Hematopoietic multipotent progenitor cell treated with erythropoietin and hydrocortisone succinate and interleukin-3 and kit ligand, for 6 days (in vitro differentiated cells): ENCODE data around the gene FAM107B.
"Not testable (repeated sequence)": the region's sequence is repeated elsewhere in the genome, so short reads cannot be mapped to it uniquely, and the experiment has no call there.

Source experiments
- DNase-seq: peaks from one replicate; pipeline ENCODE4 v3.0.0-alpha.2; 2015

The FAM107B gene

DNA sequence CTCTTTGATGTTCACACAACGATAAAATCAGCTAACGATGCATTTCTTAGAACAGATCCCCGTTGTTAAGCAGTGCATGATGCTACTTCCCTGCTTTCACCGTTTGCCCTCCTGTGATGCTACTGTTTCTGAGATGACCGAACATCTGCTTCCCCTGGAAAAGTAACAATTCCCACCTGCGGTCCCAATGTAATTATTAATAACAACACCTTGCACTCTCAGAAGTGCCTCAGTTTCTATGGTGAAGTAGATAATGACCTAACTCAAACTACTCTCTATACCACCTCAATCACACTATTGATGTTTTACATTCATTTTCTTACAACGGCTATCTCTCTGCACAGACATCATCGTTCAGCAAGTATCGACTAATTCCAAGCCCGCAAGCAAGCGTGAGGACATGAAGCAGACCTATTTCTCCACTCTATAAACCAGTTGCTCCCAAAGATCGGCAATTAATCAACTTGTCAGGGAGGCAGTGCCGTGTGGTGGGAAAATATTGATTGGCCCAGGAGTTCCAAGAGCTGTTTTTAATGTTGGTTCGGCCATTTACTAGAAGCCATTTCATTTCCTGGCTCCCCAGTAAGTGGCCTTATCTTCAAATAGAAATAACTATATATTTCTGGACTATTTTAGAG is 42.7 kb downstream of the FAM107B start:
- DNase-seq = no peak

DNA sequence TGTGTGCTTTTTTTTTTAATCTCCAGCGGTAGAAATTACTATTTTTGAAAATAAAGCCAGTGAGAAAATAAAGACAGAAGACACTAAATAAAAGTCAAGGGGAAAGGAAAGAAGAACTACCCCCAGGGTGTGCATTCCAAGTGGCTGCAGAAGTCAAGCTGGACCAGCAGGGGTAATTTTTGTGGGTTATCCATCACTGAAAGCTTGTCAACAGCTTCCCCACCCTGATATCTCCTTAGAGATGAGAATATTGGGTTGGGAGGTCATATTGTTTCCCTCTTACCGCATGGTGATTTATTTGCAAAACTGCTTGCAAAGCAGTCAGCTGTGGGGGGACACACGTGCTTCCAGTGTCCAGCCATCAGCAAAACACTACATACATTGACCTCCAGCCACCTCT is 46.4 kb downstream of the FAM107B start:
- DNase-seq = no peak

DNA sequence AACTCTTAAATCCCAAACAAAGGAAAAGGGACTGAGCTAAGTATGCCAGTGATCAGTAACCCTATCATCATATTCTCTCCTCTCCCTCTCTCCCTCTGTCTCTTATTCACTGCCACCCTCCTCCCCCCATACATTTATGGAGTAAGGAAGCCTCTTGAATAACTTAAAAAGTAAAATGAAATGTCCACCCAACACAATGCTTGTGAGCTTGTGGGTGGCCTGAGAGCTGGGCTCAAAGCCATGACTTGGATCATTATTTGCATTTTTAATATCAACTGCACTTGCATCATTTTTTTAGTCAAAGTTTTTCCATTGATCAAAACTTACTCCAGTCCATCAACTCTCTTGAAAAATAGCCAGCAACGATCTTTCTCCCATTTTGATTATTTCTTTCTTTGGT is 46.8 kb downstream of the FAM107B start:
- DNase-seq = no peak

DNA sequence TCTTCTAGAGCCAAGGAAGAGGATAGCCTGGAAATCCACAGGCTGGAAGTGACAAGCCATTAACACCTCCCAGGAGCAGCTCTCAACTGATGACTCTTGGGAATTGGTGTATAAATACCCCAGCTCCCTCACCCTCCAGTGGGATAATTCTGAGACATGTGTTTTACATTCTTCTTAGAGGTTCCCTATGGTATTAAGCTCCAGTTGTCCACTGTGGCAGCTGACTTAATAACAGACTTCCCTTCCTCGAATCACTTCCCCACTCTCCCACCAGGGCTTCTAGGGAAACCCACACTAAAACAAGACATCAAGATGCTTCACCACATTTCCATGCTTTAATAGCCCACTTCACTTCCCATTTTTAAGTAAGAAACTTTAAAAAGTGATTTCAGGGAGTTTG is 47.2 kb downstream of the FAM107B start:
- DNase-seq = peak; percentile 6

DNA sequence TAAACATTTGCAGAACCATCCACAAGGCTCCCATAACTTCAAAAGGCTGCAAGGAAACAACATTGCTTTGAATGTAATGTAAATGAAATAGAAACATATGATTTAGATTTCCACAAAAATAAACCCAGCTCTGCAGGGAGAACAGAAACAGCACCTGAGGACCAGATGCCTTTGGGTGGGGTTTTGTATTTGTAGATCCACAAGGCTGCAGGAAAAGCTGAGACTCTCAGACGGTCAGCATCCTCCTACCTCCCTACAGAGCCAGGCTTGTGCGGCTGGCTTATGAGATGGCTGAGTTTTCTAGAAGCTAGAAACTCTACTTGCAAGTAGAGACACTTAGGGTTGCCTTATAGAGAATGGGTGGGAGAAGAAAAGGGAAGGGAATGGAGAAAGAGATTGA is 49.8 kb downstream of the FAM107B start:
- DNase-seq = no peak

DNA sequence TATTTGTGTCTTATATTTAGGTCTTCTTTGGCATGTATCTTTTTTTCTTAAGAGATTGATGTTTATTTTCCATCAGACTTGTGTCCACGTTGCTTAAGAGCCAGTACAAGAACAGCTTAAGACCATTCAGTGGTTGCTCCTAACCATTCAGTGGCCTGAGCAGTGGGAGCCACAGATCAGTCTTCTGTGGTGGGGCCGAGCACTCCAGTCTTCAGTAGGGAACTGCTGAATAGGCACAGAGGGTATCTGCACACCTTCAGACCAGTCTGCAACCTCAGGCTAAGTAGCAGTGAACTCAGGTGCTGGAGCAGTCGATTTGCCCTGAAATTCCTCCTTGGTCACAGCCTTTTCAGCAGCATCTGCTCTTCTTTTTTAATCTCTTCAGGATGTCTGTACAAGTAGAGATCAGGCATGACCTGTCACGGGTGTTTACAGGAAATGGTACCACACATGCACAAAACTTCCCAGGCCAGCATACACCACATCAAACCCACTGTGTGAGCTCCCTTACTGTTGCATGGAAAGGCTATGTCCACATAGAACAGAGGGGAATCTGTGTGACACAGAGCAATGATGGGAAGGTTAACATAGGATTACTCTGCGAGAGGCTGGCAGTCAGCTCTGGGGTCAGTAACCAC is 51.5 kb downstream of the FAM107B start:
- DNase-seq = no peak

DNA sequence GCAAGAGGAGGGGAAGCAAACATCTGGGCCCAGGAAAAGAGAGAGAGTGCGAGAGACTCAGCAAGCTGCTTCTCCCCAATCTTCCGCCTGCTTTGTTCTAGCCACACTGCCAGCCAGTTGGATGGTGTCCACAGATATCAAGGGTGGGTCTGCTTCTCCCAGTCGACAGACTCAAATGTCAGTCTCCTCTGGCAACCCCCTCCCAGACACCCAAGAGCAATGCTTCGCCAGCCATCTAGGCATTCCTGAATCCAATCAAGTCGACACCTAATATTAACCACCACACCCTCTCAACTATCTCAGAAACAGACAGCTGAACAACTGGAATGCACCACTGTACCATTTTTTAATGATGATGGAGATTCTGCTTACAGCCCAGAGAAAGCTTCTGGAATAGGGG is 57.1 kb downstream of the FAM107B start:
- DNase-seq = peak; percentile 48

DNA sequence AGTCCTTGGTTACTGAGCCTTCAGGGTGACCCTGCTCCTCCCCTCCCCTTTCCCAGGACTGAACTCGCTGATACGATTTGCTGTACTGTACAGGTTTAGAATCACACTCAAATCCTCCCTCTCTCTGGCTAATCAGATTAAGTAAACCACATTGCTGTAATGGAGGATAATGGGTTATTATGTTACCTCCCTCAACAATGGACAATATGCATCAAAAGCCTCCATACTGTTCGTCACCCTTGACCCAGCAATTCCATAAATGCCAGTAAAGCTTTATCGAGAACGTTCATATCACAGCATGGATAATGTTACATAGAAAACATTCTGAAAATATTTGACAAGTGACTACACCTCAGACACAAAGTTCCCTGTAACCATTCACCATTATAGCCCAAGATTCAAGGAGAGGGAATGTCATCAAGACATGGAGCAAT is 61.7 kb downstream of the FAM107B start:
- no peak for DNase-seq

DNA sequence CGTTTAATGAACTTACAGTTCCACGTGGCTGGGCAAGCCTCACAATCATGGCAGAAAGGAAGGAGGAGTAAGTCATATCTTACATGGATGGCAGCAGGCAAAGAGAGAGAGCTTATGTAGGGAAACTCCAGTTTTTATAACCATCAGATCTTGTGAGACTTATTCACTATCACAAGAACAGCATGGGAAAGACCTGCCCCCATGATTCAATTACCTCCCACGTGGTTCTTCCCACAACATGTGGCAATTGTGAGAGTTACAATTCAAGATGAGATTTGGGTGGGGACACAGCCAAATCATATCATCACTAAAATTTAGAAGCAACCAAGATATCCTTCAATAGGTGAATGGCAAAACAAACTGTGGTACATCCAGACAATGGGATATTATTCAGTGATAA is 65.4 kb downstream of the FAM107B start:
- DNase-seq = not testable (repeated sequence)

DNA sequence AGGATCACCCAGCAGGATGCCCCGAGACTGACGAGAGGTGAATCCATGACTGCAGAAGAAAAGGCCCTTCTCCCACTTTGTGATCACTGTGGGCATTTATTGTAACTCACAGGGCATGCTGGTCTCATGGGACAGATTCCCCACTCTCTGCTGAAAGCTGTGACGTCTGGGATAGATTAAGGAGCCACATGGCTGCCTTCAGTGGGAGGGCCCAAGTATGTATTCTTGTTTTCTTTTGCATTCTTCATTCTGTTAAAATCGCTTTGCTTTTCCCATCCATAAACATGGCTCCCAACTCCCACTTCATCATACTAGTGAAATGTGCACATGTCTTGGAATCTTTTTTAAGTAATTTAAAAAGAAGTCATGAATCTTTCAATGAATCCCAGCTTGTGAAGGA is 67.2 kb downstream of the FAM107B start:
- DNase-seq = no peak

DNA sequence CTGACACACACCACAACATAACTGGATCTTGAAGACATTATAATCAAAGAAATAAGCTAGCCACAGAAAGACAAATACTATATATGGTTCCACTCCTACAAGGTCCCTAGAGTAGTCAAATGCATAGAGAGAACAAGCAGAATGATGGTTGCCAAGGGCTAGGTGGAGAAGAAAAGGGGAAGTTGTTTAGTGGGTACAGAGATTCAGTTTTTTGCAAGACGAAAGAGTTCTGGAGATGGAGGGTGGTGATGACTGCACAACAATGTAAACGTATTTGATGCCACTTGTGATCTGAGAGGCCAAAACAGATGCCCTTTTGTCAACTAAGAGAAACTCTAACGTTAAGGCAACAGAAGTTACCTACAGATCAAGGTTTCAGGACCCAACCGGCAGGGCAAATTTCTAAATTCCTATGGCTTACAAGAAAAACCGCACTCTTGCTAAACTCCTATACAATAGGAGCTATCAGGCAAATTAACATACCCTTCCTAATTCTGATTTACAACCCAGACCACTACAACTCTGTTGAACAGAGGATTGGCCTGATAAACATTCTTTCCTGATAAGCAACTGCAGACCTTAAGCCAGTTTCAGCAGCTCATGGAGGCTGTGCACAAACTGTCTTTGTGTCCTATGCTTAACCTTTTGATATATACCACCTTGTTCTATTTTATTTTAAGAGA is 69.0 kb downstream of the FAM107B start:
- DNase-seq = peak; percentile 58

DNA sequence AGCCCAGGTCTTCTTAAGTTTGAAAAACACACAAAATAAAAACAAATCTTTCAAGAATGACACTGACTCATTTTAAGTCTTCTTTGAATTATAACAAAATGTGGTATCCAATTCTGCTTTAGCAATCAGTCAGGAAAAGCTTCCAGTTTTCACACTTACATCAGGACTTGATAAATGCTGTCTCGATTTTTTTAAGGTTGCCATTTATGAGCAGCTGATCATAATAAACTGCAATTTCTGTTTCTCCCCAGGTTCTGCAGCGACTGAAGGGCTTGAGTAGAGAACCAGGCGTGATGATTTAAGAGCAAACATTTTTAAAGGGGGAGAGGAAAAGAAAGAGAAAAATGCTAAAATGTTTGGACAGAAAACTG is 71.1 kb downstream of the FAM107B start:
- DNase-seq = no peak

DNA sequence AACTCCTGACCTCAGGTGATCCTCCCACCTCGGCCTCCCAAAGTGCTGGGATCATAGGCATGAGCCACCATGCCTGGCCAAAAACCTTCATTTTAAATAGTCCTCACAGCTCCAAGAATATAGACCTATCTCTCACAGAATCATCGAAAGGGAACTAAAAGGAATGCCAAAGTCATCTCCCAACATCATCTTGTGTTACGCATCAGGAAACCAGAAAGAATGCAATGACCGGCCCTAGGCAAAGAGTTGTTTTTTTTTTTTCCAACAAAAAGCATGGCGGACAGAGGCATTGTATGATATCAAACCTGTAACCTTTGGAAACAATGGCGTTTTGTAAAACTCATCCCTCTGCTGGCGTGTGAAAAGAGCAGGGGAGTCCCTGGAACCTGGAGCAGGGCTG is 73.2 kb downstream of the FAM107B start:
- no peak for DNase-seq

DNA sequence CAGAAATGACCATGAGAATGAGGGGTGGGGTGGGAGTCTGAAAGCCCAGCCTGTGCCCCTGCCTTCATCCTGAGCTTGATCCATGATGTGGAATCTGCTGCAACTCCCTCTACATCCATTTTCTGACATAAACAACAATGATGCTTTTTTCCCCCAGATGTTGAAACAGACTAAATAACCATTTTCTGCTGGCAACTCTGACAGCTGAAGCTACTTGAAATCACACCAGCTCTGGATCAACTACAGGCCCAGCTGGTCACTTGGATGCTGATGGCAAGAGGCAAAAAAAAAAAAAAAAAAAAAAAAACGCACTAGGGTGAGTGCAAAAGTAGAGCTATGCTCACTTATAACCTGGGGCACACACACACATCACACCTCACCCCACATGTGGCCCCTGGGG is 74.2 kb downstream of the FAM107B start:
- DNase-seq = no peak

DNA sequence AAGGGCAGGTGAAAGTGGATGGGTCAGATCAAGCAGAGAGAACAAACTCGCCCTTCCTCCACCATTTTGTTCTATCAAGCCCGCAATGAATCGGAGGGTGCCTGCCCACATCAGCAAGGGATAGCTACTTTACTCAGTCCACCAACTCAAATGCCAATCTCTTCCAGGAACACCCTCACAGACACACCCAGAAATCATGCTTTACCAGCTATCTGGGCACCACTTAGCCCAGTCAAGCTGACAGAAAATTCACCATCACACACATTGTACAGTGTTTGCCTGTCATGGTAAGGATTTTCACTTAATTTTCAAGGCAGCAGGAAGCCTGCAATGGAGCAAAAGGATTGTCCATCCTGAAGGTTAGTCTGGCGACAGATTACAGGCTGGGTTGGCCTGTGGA is 75.2 kb downstream of the FAM107B start:
- no peak for DNase-seq

DNA sequence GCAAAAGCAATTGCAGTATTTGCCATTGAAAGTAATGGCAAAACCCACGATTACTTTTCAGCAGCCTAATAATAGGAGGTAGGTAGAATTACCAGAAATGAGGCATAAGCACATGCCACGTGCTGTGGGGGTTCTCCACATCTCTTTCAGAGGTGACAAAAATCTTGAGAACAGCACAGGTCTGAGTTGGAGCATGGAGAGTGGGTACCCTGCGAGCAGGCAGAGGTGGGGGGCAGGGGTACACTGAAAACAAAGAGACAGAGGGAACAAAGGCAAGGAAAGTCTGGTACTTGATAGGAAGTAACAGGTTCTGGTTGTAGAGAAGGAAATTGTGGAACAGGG is 75.9 kb downstream of the FAM107B start:
- no peak for DNase-seq

DNA sequence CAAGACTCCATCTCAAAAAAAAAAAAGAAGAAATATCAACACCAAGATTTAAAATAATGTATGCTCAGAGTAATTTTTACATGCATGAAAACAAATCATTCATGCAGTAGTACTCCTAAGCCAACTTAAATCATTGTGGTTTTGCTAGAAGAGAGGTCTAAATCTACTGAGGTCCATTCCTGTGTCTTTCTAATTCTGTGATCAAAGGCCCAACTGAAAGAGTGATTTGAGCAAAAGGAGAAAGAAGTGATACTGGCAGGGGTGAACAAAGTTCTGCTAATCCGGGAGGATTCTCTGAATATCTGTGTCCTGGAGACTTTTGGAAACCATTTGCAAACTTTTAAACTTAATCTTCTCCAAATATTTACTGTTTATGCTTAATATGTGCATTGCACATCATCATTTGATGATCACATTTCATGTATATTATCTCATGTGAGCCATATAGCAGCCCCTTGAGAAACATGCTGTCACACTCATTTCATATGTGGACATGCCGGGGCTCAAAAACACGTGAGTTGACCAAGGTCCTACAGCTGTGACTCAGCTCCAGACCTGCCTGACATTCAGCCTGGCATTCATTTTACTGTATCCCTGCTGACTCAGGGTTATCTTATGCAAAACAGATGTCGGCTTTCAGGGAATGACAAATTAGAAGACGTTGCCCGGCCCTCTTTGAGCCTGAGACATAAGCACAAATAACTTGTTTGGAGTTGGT is 76.4 kb downstream of the FAM107B start:
- no peak for DNase-seq

DNA sequence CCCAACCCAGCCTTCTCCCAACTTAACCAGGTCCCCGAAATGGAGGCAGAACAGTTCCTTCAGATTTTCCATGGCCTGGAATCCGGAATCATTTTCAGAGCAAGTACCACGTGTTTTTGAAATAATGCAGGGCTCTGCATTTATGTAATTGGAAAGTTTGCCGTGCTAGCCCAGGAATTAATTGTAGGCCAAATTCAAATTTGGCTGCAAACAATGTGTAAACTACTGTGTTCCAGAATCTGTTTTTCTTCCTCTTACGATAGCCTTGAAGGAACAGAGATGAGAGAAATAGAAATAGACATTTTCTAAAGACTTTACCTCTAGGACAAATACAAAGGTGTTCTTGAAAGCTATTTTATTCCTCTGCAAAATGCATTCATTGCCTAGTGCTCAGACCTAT is 77.4 kb downstream of the FAM107B start:
- no peak for DNase-seq

DNA sequence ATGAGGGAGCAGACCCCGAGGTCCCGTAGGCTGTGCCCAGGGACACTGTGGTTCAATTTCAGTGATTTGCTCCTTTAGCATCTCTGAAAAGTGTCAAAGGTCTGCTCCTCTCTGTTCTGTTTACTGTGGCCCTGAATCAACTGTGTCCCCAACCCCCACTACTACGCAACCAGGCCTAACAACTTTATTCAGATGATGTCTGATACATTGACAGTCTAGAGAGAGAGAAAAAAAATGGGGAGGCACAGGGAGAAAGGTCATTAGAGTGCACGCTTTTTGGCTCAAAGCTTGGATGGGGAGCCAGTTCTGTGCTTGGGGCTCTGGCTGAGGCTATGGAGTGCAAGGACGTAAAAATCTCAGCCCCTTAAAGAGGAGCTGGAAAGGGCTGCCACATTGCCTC is 77.9 kb downstream of the FAM107B start:
- DNase-seq = no peak

DNA sequence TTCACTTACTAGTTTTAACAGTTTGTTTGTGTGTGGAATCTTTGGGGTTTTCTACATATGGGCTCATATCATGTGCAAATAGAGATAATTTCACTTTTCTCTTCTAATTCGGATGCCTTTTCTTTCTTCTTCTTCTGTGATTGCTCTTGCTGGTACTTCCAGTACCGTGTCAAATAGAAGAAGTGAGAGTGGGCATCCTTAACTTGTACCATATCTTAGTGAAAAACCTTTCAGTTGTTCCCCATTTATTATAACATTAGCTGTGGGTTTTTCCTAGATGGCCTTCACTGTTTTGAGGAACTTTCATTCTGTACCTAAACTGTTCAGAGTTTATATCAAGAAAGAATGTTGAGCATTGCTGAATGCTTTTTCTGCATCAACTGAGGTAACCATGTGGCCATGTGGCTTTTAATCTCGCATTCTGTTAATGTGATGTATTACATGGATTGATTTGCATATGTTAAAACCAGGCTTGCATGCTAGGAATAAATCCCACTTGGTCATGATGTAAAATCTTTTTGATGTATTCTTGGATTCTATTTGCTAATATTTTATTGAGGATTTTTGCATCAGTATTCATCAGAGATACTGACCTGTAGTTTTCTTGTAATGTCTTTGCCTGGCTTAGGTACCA is 78.7 kb downstream of the FAM107B start:
- no peak for DNase-seq

DNA sequence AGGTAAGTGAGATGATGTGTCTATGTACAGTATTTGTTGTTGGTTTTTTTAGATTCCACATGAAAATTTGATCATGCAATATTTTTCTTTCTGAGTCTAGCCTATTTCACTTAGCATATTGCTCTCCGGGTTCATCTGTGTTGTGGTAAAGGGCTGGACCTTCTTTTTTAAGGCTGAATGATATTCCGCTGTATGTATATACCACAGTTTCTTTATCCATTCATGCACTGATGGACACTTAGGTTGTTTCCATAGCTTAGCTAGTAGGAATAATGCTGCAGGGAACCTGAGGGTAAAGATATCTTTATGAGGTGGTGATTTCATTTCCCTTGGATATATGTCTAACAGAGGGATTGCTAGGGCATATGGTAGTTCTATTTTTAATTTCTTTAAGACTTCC is 80.8 kb downstream of the FAM107B start:
- DNase-seq = no peak

DNA sequence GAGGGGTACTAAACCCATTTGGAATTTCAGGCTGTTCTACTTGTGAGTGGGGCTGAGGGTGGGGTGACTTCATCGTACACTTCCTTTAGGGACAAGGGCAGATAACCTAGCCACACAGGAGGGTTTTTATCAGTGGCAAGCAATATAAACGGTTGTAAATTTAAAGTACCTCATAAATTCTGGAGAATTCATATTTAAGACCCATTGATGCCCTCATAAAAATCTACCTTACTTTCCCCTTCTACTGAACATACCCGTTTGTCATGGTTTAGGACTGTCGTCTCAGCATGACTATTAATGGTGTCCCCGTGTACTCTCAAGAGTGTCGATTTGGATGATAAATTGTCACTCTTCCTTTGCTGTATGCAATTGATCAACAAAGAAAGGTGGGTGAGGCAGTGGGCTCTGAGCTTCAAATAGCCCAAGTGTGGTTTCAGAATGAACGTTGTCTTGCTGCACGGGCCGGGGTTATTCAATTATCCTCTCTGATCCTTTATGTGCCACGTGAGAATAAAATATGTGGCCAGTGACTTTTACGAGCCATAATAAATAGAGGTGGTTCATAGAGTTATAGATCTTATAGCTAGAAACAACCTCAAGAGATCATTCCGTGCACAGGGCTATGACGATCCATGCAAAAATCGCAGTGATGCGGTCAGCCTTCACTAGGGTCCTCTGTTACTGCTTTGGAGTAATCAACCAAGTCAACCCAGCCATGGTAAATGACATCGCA is 82.2 kb downstream of the FAM107B start:
- DNase-seq = no peak

DNA sequence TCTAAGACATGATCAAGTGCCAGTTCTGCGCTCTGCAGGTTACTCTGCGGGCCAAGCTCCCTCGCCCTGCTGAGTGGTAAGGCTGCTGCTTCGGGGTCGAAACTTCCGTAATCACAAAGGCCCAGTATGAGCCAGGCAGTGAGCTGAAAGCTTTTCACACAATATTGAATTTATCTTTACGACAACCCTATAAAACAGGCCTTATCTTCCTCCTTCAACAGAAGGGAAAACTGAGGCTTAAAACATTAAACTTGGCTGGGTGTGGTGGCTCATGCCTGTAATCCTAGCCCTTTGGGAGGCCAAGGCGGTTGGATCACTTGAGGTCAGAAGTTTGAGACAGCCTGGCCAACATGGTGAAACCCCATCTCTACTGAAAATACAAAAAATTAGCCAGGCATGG is 83.3 kb downstream of the FAM107B start:
- DNase-seq = no peak
